DLD1 (cell line): ENCODE results near the gene EVA1C.
"Not testable (repeated sequence)": the region's sequence is repeated elsewhere in the genome, so short reads cannot be mapped to it uniquely, and the experiment has no call there.

ENCODE experiments used
- in situ Hi-C: cut with HindIII; loops from 2 replicates; pipeline ENCODE4 v1.10.0; 2017; ENCODE audit warnings: low sequenced_read_pairs

Gene EVA1C

DNA sequence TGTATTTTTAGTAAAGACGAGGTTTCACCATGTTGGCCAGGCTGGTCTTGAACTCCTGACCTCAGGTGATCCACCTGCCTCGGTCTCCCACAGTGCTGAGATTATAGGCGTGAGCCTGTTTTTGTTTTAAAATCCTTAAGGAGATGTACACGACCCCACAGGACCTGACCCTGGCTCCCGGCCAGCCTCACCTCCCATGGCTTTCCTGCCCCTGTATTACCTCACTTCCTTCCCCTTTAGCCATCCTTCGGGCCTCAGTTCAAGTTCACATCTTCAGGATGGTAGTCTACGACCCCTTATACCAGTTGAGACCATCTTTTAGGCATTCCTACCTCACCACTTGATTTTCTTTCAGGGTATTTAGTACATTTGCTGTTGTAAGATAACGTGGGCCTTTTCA, 136.5 kb downstream of the EVA1C start:
- in situ Hi-C loops, result no loop called here

DNA sequence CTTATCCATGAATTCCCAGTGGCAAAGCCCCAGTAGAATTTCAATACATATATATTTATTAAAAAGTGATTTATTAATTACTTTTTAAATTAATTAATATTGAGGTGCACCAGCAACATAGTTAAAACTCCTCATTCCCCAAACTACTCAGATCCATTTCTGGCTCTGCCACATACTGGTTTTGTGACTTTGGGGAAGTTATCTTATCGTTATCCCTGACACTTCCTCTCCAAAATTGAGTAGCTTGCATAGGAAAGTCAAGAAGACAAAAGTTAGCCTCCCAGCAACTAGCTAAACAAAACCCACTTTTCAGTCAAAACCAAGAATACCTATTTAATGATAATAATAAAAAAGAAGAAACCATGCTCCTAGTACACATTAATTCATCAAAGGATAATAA, 136.9 kb downstream of the EVA1C start:
- in situ Hi-C loops, result no loop called here

DNA sequence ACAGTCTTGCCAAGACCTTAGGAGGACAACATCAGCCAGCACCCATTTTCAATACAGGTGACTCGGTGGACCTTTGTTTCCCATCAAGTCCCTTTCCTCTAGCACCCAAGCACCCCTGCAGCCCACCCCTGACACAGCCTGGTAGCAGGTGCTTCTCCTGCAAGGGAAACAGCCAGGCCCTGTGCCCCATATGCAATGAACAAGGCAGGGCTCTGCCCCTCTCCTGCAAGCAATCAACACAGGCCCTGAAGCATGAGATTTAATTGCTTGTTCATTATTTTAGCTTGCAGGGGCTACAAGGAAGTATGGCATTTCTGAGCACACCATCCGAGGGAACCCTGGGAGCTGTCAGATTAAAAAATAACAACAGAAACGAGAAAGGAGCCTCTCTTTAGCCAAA, 137.4 kb downstream of the EVA1C start:
- in situ Hi-C loops, result no loop called here

DNA sequence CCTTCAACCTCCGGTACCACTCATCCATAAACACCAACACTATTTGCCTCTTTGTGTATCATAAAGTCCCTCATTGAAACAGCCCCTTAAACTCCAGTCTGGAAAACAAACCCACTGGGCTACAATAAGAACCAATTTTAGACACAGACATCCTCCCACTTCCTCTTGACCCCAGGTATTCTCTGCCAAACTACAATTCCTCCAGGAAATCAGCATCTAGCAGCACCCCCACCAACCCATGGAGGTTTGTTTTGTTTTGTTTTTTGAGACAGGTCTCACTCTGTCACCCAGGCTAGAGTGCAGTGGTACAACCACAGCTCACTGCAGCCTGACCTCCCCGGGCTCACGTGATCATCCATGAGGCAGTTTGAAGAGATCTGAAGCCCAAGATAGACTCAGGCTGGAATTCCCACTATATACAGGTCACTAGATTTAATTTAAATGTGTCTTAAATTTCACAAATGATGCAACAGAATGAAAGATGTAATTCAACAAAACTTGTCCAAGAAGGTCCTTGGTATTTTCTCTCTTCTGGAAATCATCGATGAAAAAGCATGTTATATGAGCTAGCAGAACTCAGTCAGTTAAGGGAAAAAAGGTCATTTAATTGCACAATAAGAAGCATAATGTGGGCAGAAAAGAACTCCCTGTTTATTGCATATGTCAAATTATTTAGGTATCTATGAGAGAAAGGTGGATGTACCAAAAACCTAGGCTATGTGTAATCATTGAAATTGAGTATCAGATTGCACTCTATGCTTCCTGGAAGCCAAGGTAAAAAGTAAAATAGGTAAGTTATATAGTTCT, 142.5 kb downstream of the EVA1C start:
- in situ Hi-C loops, result no loop called here

DNA sequence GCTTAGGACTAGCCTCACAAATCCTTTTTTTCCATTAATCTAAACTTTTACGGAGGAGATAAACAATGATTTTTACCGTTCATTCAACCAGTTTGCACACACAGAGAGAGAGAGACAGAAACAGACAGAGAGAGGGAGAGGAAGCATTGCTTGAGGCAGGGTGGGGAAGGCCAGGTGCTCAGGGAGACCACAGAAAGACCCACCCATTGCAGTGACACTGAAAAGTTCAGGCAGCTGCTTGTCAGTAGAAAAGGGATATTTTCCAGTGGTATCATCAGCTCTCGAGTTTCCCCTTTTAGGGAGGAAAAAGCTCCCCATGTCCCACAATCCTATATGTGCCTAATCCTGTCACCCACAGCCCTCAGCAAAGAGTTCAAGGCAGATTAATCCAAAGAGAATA, 145.6 kb downstream of the EVA1C start:
- in situ Hi-C loops, result no loop called here

DNA sequence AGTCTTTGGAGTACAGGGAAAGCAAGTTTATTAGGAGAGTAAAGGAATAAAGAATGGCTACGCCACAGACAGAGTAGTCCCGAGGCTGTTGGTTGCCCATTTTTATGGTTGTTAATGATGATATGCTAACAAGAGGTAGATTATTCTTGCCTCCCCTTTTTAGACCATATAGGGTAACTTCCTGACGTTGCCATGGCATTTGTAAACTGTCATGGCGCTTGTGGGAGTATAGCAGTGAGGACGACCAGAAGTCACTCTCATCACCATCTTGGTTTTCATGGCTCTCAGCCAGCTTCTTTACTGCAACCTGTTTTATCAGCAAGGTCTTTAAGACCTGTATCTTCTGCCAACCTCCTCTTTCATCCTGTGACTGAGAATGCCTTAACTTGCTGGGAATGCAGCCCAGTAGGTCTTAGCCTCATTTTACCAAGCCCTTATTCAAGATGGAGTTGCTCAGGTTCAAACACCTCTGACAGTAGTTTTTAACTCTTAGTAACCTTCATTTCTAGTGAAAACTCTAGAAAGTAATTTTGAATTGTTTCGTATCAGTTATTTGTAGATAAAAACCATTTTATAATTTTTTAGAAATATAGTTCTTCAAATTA, 146.6 kb downstream of the EVA1C start:
- in situ Hi-C loops, result no loop called here

DNA sequence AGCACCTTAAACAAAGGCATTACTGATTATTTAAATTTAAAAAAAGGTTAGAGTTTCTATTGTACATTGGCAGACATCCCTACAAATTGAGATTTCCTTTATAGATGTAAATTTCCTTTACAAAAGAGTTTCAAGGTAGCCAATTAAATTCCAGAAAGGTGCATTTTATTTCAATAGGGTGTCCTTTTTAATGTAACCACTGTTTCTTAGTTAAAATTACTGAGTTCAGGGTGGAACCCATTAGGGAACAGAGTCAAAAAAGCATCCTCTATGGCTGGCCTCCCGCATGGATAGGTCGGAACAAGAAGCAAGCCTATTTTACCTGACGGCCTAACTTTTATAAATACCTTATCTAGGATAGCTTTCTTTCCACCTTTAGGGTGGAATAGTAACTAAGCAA, 148.4 kb downstream of the EVA1C start:
- in situ Hi-C loops, result no loop called here

DNA sequence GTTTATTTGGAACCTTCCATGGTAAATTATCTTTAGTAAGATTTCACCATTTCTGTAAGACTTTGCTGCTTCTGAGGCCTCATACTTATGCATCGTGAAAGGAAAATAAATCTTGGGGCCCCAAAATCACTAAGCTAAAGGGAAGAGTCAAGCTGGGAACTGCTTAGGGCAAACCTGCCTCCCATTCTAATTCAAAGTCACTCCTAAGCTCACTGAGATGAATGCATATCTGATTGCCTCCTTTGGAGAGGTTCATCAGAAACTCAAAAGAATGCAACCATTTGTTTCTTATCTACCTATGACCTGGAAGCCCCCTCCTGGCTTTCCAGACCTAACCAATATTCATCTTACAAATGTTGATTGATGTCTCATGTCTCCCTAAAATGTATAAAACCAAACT, 149.0 kb downstream of the EVA1C start:
- in situ Hi-C loops, result not testable (repeated sequence)

DNA sequence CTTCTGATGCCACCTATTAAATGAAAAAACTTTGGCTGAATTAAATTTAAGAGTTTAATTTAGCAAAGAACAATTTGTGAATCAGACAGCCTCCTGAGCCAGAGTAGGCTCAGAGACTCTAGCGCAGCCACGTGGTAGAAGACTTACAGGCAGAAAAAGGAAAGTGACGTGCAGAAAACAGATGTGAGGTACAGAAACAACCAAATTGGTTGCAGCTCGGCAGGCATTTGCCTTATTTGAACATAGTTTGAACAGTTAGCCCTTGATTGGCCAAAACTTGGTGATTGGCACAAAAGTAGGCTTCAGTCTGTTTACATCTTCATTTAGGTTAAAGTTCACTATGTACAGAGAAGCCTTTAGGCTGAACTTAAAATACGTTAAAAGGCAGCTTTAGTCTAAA, 149.9 kb downstream of the EVA1C start:
- in situ Hi-C loops, result no loop called here

DNA sequence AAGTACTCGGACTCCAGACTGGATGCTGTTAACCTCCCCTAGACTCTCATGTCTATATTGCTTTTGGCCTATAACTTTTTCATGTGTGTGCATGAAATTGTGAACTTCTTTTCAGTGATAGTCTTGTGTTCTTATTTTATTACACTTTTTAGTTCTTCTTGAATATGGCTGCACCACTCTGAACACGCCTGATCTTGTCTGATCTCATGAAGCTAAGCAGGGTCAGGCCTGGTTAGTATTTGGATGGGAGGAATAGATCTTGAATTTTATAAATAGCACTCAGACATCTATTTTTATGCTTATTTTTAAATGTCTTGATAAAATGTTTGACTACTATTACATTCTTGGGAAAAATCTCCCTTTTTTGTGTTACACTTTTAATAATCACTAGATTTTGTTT, 150.4 kb downstream of the EVA1C start:
- in situ Hi-C loops, result no loop called here
